Measurements from ENCODE around the gene SSX2IP.

SSX2IP gene

DNA sequence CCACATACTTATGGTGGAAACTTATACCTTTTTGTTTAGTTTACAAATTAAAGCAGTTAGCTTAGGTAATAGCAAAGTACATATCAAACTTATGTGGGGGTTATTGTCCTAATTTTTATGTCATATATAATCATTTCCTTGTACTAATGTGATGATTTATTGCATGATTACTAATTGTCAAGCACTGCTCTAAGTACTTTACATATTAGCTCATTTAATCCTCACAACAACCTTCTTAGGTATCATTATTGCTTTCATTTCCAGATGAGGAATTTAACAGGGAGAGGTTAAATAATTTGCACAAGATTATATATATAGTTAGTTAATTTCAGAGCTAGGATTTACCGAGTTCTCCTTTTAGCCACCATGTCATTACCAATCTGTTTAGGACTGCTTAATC lies 11.9 kb upstream of the SSX2IP start:
- no peaks in the 10 kb centered on the region for H3K36me3 ChIP-seq (ENCODE audit: insufficient read depth)
- no peak overlapping the region for H3K4me3 ChIP-seq (IDR thresholded peaks at IDR 0.05; ENCODE audit: insufficient read depth, low read depth, low read length)
- TF ChIP-seq, protein P1, sequence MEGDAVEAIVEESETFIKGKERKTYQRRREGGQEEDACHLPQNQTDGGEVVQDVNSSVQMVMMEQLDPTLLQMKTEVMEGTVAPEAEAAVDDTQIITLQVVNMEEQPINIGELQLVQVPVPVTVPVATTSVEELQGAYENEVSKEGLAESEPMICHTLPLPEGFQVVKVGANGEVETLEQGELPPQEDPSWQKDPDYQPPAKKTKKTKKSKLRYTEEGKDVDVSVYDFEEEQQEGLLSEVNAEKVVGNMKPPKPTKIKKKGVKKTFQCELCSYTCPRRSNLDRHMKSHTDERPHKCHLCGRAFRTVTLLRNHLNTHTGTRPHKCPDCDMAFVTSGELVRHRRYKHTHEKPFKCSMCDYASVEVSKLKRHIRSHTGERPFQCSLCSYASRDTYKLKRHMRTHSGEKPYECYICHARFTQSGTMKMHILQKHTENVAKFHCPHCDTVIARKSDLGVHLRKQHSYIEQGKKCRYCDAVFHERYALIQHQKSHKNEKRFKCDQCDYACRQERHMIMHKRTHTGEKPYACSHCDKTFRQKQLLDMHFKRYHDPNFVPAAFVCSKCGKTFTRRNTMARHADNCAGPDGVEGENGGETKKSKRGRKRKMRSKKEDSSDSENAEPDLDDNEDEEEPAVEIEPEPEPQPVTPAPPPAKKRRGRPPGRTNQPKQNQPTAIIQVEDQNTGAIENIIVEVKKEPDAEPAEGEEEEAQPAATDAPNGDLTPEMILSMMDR (conservative IDR thresholded peaks at IDR 0.05; ENCODE audit: low read depth, low read length): no peak
- peaks cover 4% of the 10 kb centered on the region for H3K4me1 ChIP-seq (ENCODE audit: low read depth, poor library complexity, severe bottlenecking)
- no peaks in the 10 kb centered on the region for H3K27me3 ChIP-seq (ENCODE audit: insufficient read depth, low read depth)
- H2AFZ ChIP-seq (ENCODE audit: low read depth): no peak overlapping the region
- H3K4me2 ChIP-seq: no peak overlapping the region
- no peak overlapping the region for H3K27ac ChIP-seq
- H4K20me1 ChIP-seq (ENCODE audit: insufficient read depth): no peaks in the 10 kb centered on the region
- no peak overlapping the region for H3K9ac ChIP-seq
- H3K79me2 ChIP-seq (ENCODE audit: insufficient read depth, low read depth): no peaks in the 10 kb centered on the region

DNA sequence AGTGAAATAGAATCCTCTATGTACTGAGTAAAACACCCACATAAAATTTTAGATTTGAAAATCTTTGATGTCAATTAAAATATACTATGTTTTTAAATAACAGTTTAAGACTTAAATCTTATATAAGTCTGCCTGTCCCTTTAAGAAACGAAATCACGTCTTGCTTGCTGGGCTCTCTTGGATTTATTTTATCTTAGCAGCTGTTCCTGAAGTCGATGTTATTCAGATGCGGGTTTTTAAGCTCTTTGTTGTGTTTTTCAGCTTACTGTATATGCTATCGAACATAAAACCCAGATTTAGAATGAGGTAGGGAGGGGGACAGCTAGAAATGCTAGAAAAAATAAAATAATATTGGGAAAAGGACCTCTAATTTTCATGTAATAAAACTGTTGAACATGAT lies 11.1 kb upstream of the SSX2IP start:
- no peaks in the 10 kb centered on the region for H4K20me1 ChIP-seq (ENCODE audit: insufficient read depth)

GRCh38 chr1:84700070-84700469 lies 9.8 kb upstream of the SSX2IP start:
- Histone ChIP-seq H2AFZ (ENCODE audit: low read depth) (no peak overlapping the region), H3K4me2 (no peak overlapping the region)

More for the DNA sequence above, 11.1 kb upstream of the SSX2IP start:
- Histone ChIP-seq H3K4me3 (IDR thresholded peaks at IDR 0.05; ENCODE audit: insufficient read depth, low read depth, low read length) (no peak overlapping the region), H3K4me2 (no peak overlapping the region), H2AFZ (ENCODE audit: low read depth) (no peak overlapping the region), H3K27ac (no peak overlapping the region), H3K4me1 (ENCODE audit: low read depth, poor library complexity, severe bottlenecking) (peaks cover 4% of the 10 kb centered on the region), H3K9ac (no peak overlapping the region), H3K79me2 (ENCODE audit: insufficient read depth, low read depth) (no peaks in the 10 kb centered on the region), H3K36me3 (ENCODE audit: insufficient read depth) (no peaks in the 10 kb centered on the region), H3K27me3 (ENCODE audit: insufficient read depth, low read depth) (no peaks in the 10 kb centered on the region)
- TF ChIP-seq, protein P1 (conservative IDR thresholded peaks at IDR 0.05; ENCODE audit: low read depth, low read length): no peak

GRCh38 chr1:84698151-84699110 lies 8.2 kb upstream of the SSX2IP start:
- Histone ChIP-seq H3K27me3 (ENCODE audit: insufficient read depth, low read depth) (no peaks in the 10 kb centered on the region), H2AFZ (ENCODE audit: low read depth) (no peak overlapping the region), H4K20me1 (ENCODE audit: insufficient read depth) (no peaks in the 10 kb centered on the region), H3K36me3 (ENCODE audit: insufficient read depth) (no peaks in the 10 kb centered on the region), H3K4me1 (ENCODE audit: low read depth, poor library complexity, severe bottlenecking) (peaks cover 4% of the 10 kb centered on the region), H3K79me2 (ENCODE audit: insufficient read depth, low read depth) (no peaks in the 10 kb centered on the region), H3K9ac (no peak overlapping the region), H3K27ac (no peak overlapping the region), H3K4me2 (no peak overlapping the region), H3K4me3 (IDR thresholded peaks at IDR 0.05; ENCODE audit: insufficient read depth, low read depth, low read length) (no peak overlapping the region)
- TF ChIP-seq, protein P1 (conservative IDR thresholded peaks at IDR 0.05; ENCODE audit: low read depth, low read length): no peak

More at GRCh38 chr1:84700070-84700469, 9.8 kb upstream of the SSX2IP start:
- H3K27me3 ChIP-seq (ENCODE audit: insufficient read depth, low read depth): no peaks in the 10 kb centered on the region
- H4K20me1 ChIP-seq (ENCODE audit: insufficient read depth): no peaks in the 10 kb centered on the region
- H3K36me3 ChIP-seq (ENCODE audit: insufficient read depth): no peaks in the 10 kb centered on the region
- peaks cover 4% of the 10 kb centered on the region for H3K4me1 ChIP-seq (ENCODE audit: low read depth, poor library complexity, severe bottlenecking)
- no peaks in the 10 kb centered on the region for H3K79me2 ChIP-seq (ENCODE audit: insufficient read depth, low read depth)
- no peak overlapping the region for H3K4me3 ChIP-seq (IDR thresholded peaks at IDR 0.05; ENCODE audit: insufficient read depth, low read depth, low read length)
- H3K27ac ChIP-seq: no peak overlapping the region
- no peak overlapping the region for H3K9ac ChIP-seq
- TF ChIP-seq, protein P1 (conservative IDR thresholded peaks at IDR 0.05; ENCODE audit: low read depth, low read length): no peak

Measured in KMS-11 (cell line).